Stimulated activated naive B cell treated with anti-CD40 and anti-IgM and Interleukin-4, amounts not matched to agents 10 μg/mL and 1 μg/mL and 100 μg/mL, for 72 hours (primary cell): ENCODE results near the gene TNIP3.

Experiments
- ATAC-seq, 2 donors: fragments of 150-1000 bp; cut with Tn5 transposase; replicated peaks; 2 replicates each; pipeline ENCODE4 v1.10.0; 2021; ENCODE audit warnings: moderate library complexity in 1 of 2
- DNase-seq: peaks from one replicate; pipeline ENCODE4 v3.0.0; 2021
- H3K27ac Mint-ChIP-seq: one replicate; pipeline ENCODE4 v1.8.0; 2022; ENCODE audit warnings: mild to moderate bottlenecking, mixed read lengths
- H3K27me3 Mint-ChIP-seq, 2 donors: one replicate each; pipeline ENCODE4 v1.8.0; 2022; ENCODE audit warnings: mixed read lengths in 2 of 2
- H3K36me3 Mint-ChIP-seq, 2 donors: one replicate each; pipeline ENCODE4 v1.8.0; 2022; ENCODE audit warnings: mixed read lengths in 2 of 2, mild to moderate bottlenecking in 1 of 2
- H3K4me1 Mint-ChIP-seq, 2 donors: one replicate each; pipeline ENCODE4 v1.8.0; 2022; ENCODE audit warnings: mixed read lengths in 2 of 2, mild to moderate bottlenecking in 1 of 2
- H3K4me3 Mint-ChIP-seq, 2 donors: one replicate each; pipeline ENCODE4 v1.8.0; 2022; ENCODE audit warnings: mild to moderate bottlenecking in 2 of 2, mixed read lengths in 2 of 2, moderate library complexity in 1 of 2
- H3K9me3 Mint-ChIP-seq, 2 donors: one replicate each; pipeline ENCODE4 v1.8.0; 2022; ENCODE audit warnings: mixed read lengths in 2 of 2, mild to moderate bottlenecking in 1 of 2

The TNIP3 gene

GRCh38 chr4:121100093-121100775 lies 63.9 kb downstream of the TNIP3 start:
- Mint-ChIP-seq H3K9me3 (peaks cover 0 to 2% of the 10 kb centered on the region in 2 donors), H3K27ac (no peak overlapping the region), H3K4me3 (no peak overlapping the region), H3K4me1 (no peaks in the 10 kb centered on the region), H3K36me3 (no peaks in the 10 kb centered on the region), H3K27me3 (peaks cover 6 to 7% of the 10 kb centered on the region in 2 donors)
- no peak for ATAC-seq
- DNase-seq, result no peak

GRCh38 chr4:121098266-121098665 lies 65.9 kb downstream of the TNIP3 start:
- no peaks in the 10 kb centered on the region for H3K9me3 Mint-ChIP-seq
- peaks cover 0 to 5% of the 10 kb centered on the region in 2 donors for H3K27me3 Mint-ChIP-seq
- no peak overlapping the region for H3K27ac Mint-ChIP-seq
- no peaks in the 10 kb centered on the region for H3K36me3 Mint-ChIP-seq
- ATAC-seq, result no peak
- DNase-seq, result no peak
- no peak overlapping the region for H3K4me3 Mint-ChIP-seq
- no peaks in the 10 kb centered on the region for H3K4me1 Mint-ChIP-seq

DNA sequence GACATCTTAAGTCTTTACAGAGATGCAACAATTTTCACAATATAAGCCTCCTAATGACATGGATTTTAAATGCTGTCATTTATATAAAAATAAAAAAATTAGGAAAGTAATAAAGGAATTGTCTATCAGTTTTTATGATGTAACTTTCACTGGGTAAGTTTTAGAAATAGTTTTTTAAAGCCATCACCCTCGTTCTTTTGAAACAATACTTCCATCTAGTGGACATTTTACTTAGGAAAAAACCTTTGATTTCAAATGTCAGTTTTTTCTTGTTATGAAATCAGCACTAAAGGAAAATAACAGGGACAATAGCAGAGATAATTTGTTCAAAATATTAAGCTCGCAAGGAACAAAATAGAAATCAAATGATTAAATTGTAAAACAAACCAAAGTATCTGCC lies 67.5 kb downstream of the TNIP3 start:
- H3K4me3 Mint-ChIP-seq, result no peak overlapping the region
- no peaks in the 10 kb centered on the region for H3K4me1 Mint-ChIP-seq
- no peak overlapping the region for H3K27ac Mint-ChIP-seq
- no peak for ATAC-seq
- DNase-seq, result no peak
- H3K36me3 Mint-ChIP-seq, result no peaks in the 10 kb centered on the region
- H3K9me3 Mint-ChIP-seq, result no peaks in the 10 kb centered on the region
- H3K27me3 Mint-ChIP-seq, result no peaks in the 10 kb centered on the region

- H3K36me3 Mint-ChIP-seq, result no peaks in the 10 kb centered on the region
- H3K9me3 Mint-ChIP-seq, result no peaks in the 10 kb centered on the region
- no peak overlapping the region for H3K4me3 Mint-ChIP-seq
- no peaks in the 10 kb centered on the region for H3K4me1 Mint-ChIP-seq
- no peak for ATAC-seq
- H3K27me3 Mint-ChIP-seq, result no peaks in the 10 kb centered on the region
- no peak for DNase-seq
- no peak overlapping the region for H3K27ac Mint-ChIP-seq
Observed at GRCh38 chr4:121096191-121096590, 67.9 kb downstream of the TNIP3 start.

GRCh38 chr4:121094297-121094966 lies 69.7 kb downstream of the TNIP3 start:
- DNase-seq (no peak), ATAC-seq (no peak)
- Mint-ChIP-seq H3K4me3 (no peak overlapping the region), H3K27ac (no peak overlapping the region), H3K9me3 (no peaks in the 10 kb centered on the region), H3K4me1 (no peaks in the 10 kb centered on the region), H3K36me3 (no peaks in the 10 kb centered on the region), H3K27me3 (no peaks in the 10 kb centered on the region)

GRCh38 chr4:121093261-121093660 lies 70.9 kb downstream of the TNIP3 start:
- ATAC-seq (no peak), DNase-seq (no peak)
- H3K36me3 Mint-ChIP-seq, result no peaks in the 10 kb centered on the region
- H3K27me3 Mint-ChIP-seq, result no peaks in the 10 kb centered on the region
- H3K9me3 Mint-ChIP-seq, result no peaks in the 10 kb centered on the region
- H3K4me3 Mint-ChIP-seq, result no peak overlapping the region
- H3K27ac Mint-ChIP-seq, result no peak overlapping the region
- no peaks in the 10 kb centered on the region for H3K4me1 Mint-ChIP-seq

- Mint-ChIP-seq H3K4me3 (no peak overlapping the region), H3K9me3 (no peaks in the 10 kb centered on the region), H3K27me3 (no peaks in the 10 kb centered on the region), H3K4me1 (no peaks in the 10 kb centered on the region), H3K27ac (no peak overlapping the region), H3K36me3 (no peaks in the 10 kb centered on the region)
- no peak for DNase-seq
- no peak for ATAC-seq
Observed at GRCh38 chr4:121091941-121092340, 72.2 kb downstream of the TNIP3 start.

DNA sequence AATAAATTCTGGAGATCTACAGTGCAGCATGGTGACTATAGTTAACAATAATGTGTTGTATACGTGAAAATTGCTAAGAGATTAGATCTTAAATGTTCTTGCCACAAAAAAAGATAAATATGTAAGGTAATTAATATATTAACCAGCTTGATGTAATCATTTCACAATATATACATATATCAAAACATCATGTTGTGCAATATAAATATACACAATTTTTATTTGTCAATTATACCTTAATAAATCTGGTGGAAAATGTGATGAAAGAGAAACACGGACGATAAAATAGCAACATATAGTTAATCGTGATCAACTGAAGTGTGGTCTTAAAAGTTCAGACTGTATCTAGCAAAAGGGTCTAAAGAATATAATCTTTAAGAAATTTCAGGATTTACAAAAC lies 75.3 kb downstream of the TNIP3 start:
- Mint-ChIP-seq H3K27me3 (no peaks in the 10 kb centered on the region), H3K4me1 (no peaks in the 10 kb centered on the region), H3K9me3 (peaks cover 0 to 2% of the 10 kb centered on the region in 2 donors), H3K36me3 (no peaks in the 10 kb centered on the region), H3K4me3 (no peak overlapping the region), H3K27ac (no peak overlapping the region)
- ATAC-seq, result no peak
- DNase-seq, result no peak
